Ecto neural progenitor cell (in vitro differentiated cells): ENCODE data around the gene ETDC.
"Not testable (repeated sequence)": the region's sequence is repeated elsewhere in the genome, so short reads cannot be mapped to it uniquely, and the experiment has no call there.

Experiments used
- DNase-seq: peaks from one replicate; pipeline ENCODE4 v3.0.0-alpha.2; 2018; ENCODE audit warnings: low spot score

The ETDC gene

DNA sequence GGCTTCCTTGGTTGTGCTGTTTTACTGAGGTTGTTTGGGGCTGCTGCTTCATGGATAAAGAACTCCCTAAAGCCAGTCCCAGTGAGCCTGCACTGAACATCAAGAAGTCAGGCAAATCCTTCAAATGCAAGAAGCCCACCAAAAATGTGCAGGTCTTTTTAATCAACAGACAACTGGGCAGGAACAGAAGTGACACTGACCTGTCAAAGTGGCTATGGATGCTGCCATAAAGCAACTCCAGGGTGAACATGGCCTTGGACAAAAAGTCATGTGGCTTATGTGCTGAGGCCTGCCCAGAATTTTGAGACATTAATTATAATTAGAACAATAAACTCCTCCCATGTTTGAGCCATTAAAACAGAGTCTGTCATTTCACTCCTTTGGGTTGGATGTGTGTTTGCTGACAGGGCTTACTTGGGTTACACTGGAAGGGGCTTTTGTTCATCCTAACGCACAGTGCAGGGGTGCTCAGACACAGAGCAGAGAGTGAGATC lies at the start of gene ETDC:
TSS of gene ETDC (plus strand) at position 51 of the 494 bp plus-strand sequence. CDS start at position 51, 0 bp downstream.
- no peak for DNase-seq

DNA sequence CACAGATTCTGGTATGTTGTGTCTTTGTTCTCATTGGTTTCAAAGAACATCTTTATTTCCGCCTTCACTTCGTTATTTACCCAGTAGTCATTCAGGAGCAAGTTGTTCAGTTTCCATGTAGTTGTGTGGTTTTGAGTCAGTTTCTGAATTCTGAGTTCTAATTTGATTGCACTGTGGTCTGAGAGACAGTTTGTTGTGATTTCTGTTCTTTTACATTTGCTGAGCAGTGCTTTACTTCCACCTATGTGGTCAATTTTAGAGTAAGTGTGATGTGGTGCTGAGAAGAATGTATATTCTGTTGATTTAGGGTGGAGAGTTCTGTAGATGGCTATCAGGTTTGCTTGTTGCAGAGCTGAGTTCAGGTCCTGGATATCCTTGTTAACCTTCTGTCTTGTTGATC lies 48.3 kb upstream of the ETDC start:
- not testable (repeated sequence) for DNase-seq

DNA sequence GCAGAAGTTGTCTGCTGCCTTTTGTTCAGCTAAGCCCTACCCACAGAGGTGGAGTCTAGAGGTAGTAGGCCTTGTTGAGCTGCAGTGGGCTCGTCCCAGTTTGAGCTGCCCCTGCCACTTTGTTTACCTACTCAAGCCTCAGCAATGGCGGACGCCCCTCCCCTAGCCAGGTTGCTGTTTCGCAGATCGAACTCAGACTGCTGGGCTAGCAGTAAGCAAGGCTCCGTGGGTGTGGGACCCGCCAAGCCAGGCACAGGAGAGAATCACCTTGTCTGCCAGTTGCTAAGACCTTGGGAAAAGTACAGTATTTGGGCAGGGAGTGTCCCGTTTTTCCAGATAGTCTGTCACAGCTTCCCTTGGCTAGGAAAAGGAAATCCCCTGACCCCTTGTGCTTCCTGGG lies 45.9 kb upstream of the ETDC start:
- DNase-seq: not testable (repeated sequence)

DNA sequence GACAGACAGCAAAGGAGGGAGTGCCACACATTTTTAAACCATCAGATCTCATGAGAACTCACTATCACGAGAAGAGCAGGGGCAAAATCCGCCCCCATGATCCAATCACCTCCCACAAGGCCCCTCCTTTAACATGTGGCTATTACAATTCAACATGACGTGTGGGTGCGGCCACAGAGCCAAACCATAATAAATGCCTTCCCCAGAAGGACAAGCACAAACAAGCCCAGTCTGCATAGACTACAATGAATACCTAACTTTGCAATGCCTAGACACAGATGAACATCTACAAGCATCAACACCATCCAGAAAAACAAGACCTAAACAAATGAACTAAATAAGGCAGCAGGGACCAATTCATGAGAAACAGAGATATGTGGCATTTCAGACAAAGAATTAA lies 45.1 kb upstream of the ETDC start:
- DNase-seq: no peak

DNA sequence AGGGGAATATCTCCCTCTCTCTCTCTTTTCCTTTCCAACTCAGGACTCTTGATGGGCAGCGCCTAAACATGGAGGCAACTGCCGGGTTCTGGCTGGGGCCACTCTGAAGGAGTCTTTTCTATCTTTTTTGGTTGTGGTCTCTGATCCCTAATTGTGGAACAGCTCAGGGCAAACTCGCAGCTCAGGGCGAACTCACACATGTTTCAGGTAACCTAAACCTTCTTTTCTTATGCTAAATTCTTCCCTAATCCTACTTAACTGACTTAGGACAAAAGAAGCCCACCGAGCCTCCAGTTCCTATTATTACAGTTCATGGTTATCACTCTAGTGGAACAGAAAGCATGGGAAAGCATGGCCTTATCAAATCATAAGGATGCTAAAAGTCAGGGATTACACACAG lies 36.1 kb upstream of the ETDC start:
- no peak for DNase-seq

DNA sequence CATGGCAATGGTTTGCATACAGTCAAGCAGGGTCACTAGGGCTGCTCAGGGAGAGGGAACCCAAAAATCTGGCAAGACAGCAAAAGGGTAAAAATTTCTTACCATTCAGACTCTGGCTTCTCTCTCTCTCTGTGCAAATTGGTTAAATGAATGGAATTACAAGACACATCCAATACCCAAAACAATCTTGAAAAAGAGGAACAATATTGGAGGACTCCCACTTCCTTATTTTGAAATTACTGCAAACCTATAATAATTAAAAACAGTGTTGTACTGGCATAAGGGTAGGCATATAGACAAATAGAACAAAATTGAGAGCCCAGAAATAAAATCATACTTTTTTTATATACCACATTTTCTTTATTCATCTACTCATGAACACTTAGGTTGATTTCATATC lies 33.3 kb upstream of the ETDC start:
- DNase-seq: no peak

DNA sequence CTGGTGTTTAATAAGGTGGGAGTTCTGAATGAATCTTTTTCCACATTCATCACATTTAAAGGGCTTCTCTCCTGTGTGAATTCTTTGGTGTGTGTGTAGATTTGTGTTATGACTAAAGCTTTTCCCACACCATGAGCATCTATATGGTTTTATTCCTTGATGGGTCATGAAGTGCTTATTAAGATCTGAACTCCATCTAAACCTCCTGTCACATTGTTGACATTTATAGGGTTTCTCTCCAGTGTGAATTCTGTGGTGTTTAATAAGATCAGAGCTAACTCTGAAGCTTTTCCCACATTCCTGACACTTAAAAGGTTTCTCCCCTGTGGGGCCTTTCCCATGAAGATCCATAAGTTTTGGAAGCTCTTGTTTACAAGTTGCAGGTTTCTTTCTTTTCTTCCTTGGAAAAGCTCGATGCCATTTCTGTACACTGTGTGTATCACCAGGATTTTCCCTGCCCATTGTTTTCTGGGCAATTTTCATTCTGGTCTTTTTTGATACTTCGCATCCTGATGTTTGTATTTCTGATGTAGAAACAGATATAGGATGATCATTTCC lies 21.9 kb upstream of the ETDC start:
- no peak for DNase-seq

DNA sequence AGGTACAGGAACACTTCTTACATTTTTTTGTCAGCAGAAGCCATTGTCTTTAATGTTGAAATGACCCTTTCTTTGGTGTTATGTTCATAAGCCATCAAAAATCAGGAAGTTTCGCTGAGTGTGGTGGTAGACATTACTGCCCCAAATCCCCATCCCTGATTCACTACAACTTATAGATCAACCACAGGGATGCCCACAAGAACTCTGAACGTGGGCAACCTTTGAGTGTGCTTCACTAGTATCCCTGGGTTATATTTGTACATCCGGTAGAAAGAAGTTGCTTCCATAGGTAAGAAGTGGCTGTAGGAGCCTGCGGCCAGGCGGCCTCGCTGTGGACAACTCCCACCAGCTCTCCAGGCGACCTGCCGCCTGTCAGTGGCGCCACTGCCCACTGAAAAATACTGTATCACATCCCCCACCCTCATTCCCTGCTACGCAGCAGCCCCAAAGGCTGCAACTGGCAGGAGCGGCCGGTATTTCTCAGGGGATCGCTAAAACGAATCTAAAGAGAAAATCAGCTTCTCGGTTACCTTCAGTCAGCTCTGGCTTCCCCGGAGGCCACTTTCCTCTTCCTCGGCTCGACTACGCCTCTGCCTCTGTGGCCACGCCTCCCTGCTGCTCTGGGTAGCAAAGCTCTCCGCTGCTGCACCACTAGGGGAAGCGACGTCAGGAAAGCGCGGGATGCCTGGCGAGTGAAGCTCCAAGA lies 13.9 kb upstream of the ETDC start:
- DNase-seq: peak; percentile 67

DNA sequence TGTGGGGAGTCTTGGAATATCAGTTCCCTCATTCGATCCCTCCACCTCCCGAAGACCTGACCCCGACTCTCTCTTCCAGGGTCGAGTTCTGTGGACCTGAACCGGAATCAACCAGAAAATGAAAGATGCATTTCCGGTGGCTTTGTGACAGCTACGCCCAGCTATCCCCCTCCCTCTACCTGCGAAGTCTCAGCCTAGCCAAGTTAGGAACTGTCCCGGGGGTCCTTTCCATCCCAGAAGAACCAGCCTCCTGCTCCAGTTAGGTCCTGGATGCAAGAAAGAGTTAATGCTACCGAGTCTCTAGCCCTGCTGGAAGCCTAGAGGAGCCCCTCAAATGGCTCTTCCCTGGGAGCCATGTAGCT lies 13.4 kb upstream of the ETDC start:
- DNase-seq: no peak

DNA sequence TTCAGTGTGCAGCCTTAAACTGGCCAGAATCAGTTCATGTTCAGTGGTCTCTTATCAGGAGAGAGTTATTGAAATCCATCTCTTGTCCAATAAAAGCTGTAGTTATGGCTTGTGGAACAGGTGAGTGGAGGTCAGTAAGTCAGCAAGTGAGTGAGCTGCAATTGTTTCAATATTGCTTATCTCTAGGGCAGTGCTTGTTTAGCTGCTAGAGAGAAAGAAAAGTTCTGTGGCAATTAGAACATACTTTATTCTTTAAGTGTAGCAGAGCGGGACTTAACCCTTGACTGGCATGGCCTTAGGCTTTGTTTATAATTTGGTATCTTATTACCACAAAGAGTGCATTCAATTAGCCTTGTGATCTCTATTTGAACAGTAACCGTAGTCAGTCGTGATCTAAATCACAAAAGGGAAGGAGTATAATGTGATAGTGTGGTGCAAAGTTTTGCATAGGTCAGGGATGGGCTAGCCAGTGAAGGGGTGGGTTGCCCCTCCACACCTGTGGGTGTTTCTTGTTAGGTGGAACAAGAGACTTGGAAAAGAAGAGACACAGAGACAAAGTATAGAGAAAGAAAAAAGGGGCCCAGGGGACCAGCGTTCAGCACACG lies 6.9 kb upstream of the ETDC start:
- no peak for DNase-seq

DNA sequence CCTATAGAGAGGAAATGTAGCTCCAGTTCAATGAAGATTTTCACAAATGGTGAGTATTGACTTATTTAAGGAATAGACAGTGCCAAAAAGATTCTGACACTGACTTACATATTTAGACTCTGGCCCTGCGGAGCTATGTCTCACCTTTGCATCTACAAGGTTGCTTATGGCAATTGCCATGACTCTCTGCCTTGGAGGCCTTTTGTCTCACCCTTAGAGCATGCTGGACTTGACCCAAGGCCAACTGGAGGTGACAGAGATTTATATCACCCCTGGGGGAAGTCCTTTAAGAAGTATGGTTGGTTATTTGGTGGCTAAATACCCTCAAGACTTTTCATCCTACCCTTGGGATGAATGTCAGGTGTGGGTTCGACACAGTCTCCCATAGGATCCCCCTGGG lies 4.5 kb upstream of the ETDC start:
- DNase-seq: no peak

DNA sequence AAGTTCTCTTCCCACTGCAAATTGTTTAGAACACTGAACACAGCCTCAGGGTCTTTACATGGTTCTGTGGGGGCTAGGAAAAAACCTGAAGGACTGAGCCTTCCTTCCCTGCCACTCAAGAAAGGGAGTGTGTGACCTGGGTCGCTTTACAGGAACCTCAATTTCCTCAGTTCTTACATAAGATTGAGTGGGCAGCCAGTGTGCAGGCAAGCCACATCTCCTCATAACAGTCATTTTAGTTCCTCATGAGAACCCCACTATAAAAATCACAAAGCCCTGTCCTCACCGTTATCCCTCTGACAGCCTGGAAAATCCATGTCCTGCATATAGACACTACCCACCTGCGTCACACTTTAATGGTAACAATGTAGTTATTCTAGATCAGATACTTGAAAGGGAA lies 2.1 kb upstream of the ETDC start:
- DNase-seq: no peak

DNA sequence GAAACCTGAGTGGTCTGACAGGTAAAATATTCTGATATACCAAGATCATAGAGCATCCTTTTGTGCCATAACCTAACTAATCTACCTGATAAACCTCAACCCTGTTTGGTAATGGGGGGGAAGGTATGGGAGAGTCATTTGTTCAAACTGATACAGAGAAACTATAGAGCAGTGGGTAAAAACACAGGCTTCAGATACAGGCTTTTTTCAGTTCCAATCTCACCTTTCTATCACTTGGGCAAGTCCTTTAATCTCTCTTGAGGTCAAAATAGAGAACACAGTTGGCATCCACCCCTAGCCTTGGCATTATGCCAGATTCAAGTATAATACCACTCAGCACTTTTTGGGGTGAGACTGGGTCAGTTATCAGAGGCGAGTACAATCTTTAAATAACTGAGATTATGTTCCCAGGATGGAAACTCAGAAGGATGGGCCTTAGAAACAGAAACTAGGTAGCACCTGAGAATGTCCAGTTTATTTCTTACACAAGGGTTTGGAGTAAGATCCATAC lies 880 bp upstream of the ETDC start:
- DNase-seq: no peak

DNA sequence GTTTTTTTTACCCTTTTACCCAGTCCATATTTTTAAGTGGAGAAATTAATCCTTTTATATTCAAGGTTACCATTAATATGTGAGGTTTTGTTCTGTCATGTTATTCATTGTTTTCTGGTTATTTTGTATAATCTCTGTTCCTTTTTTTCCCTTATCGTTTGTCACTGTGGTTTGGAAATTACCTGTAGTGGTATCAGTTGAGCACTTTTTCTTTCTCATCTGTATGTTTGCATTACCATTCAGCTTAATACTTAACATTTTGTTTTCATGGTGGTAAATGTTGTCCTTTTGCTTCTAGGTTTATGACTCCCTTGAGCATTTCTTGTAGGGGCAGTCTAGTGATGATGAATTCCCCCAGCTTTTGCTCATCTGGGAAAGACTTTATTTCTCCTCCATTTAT lies 6.6 kb downstream of the ETDC start:
- no peak for DNase-seq

DNA sequence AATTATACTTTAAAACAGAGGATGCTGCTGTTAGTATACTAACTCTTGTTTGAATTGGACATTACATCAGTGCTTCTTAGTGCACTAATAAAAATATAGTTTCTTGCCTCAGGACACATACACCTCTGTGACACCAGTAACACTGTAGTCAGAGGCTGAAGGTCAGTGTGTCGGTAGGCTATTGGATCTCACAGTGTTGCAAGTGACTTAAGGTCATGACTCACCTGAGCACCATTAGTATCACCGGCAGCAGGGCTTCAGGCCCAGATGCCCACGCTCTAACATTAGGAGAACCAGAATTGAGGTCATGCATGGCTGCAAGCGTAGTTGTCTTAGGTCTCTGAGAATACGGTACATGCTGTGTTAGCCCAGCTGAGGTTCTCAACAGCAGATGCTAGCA lies 15.2 kb downstream of the ETDC start:
- no peak for DNase-seq

DNA sequence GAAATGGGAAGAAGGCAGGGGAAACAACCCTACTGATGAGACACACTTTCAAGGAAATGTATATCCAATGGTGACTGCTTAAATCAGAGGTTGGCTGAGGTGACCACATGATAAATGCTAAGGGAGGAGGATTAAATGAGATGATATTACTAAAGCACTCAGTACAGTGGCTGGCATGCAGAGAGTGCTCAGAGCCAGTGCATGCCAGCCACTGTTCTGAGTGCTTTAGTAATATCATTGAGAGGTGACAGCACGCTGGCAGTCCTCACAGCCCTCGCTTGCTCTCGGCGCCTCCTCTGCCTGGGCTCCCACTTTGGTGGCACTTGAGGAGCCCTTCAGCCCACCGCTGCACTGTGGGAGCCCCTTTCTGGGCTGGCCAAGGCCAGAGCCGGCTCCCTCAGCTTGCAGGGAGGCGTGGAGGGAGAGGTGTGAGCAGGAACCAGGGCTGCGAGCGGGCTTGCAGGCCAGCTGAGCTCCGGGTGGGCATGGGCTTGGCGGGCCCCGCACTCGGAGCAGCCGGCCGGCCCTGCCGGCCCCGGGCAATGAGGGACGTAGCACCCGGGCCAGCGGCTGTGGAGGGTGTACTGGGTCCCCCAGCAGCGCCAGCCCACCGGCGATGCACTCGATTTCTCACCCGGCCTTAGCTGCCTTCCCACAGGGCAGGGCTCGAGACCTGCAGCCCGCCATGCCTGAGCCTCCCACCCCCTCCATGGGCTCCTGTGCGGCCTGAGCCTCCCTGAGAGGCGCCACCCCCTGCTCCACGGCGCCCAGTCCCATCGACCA lies 15.9 kb downstream of the ETDC start:
- not testable (repeated sequence) for DNase-seq

DNA sequence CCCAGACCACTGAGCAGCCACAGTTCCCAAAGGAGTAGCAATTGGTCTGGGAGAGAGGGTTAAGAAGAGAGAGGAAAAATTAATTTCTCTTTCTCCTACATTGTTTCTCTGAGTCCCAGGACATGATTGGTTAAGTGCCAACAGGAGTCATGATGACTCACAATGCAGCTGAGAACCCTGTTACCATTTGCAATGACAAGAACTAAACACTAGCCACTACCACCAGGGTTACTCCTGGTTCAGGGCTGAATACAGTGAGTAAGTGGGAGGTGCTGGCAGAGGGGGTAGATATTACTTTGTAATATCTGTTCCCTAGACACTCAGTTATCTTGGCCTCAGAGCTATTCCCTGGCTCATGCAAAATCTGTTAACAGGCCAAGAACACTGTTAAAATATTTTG lies 18.0 kb downstream of the ETDC start:
- no peak for DNase-seq

DNA sequence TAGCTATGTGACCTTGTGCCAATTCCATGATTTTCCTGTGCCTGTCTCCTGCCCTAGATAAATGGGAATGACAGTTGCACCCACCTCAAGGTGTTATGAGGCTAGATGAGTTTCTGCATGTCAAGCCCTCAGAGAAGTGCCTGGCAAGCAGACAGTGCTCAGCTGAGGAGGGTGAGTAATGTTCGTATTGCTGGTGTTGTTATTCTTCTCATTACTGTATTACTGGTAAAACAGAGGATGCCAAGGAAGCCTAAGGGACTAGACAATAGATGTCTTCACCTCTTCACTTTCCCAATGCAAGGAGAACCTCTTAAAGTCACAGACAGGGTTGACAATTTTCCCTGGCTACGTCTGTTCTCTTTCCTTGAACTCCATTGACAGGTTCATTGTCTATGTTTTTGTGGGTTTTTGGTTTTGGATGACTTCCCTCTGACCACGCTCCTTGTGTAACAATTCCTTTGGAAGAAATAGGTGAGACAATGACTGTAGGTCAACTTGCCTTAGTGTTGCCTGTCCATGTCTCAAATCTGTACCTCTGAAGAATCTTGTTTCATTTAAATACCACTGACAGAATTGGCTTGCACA lies 19.2 kb downstream of the ETDC start:
- no peak for DNase-seq

DNA sequence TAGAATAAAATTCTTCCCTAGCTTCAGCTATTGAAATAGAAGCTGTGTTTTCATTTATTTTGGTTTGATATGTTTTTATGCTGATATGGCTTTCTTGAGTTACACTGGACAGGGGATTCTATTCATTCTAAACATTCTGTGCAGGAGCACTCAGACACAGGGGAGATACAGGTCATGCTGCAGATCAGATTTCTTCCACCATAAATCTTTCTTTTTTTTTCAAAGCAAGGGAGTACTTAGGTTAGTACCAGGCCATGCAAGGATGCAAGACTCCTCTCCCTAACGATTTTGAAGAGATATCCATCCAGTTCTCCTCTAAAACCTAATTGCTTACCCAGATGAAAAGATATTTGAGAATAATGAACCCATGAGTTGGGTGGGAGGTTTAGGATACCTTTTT lies 21.4 kb downstream of the ETDC start:
- DNase-seq: no peak

DNA sequence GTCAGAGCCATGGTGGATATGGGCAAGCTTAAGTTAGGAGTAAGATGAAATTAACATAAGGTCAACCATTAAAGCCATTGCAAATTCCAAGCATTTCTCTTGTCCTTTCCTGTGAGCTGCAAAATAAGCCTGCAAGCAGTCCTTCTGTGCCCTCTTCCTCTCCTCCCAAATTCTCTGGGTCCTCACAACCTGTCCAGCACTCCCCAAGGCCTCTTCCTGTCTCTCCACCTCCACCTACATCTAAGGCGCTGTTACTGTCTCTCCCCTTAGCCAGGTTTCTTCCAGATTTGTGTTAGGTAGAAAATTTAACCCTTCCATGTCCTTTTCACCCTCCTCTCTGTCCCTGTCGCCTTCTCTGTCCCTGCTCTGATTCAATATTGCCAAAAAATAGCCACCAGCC lies 22.2 kb downstream of the ETDC start:
- DNase-seq: no peak

DNA sequence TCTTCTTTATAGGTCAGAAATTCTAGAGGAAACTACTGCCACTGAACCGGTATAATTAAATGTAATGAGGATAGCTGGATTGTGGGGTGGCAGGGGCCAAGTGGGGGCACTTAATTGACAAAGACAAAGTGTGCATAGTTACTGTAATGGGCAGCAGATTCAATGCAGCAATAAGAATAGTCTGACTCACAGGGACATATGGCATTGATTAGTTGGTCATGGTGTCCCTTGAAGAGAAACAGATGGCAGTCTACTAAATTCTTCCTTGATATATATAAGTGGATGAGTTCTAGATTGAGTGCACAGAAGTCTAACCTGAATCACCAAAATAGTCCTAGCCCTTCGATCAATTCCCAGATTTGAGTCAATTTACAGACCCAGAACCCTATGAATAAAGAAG lies 31.6 kb downstream of the ETDC start:
- no peak for DNase-seq

DNA sequence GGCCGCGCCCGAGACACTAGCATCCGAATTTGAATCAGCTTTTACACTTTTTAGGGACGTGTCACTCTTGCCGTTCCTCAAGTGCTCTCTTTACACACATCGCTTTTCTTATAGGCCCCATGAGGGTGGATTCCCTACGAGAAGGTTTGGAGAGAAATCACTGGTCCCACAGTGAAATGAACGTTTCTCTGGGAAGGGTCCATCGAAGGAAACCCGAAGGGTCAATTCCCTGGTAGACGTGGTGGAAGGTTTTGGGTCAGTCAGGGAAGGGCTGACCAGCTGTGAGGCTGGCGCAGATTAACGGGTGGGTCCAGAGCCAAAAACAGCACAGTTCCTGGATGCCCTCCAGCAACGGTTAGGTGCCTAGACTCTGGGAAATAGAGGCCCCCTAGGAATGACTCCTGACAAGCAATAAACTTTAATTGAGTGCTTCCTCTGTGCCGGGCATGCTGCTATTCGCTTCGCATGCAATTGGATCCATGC lies 35.9 kb downstream of the ETDC start:
- DNase-seq: no peak
